ENCODE measurements around the gene CCNK.

The CCNK gene

DNA sequence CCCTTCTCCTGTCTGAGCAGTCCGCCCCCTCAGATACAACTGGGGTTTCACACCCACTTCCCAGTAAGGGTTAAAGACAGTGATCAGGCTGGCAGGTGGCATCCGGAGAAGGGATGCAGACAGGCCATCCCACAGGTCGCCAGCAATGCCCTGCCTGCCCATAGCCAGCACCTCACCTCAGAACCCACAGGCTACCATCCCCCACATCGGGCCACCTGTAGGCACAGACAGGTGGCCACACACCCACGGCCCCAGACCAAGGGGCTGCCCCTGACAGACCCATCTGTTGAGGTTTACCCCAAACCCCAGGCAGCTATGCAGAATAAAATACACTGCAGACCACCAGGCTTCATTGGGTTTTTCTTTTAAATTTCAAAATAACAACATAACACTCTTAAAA is 57.5 kb downstream of the CCNK start:
- DNase-seq: no peak

- no peak for DNase-seq
These were observed 58.3 kb downstream of the CCNK start for GRCh38 chr14:99539491-99539890.

DNA sequence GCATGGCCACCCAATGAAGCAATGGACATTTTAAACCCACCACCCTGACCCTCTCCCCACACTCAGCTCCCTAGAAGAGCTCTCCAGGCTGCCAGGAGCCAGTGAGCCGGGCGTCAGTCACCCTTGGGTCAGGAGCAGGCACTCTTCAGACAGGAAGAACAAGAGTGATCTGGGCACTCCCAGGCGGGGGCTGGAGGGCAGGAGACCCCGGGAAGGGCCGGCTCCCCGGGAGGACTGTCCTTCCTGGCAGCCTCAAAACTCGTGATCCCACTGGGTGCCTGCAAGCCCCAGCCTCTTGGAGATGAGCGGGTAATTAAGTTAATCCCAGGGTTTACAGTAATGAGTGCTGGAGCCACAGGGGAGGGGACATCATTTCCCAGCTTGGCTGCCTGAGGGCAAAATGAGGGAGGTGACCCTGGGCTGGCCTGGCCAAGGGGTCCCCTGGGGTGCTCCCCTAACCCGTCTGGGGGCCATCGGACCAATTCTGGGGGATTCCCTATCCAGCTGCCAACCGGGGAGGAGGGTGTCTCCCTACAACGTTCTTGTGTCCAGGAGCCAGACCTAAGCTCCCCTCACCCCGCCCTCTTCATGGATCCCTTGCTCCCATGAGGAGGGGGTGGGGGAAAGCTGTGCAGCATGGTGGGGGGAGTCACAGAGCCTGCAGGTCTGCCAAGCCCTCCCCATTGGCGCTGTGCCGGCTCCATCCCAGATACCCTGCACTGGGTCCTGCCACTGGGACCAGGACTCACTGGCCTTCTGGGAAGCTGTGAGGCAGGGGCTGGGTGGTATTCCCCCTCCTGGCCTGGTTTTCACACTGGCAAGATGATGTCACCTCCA is 59.2 kb downstream of the CCNK start:
- no peak for DNase-seq

- no peak for DNase-seq
These were observed 60.0 kb downstream of the CCNK start for GRCh38 chr14:99541211-99541610.

DNA sequence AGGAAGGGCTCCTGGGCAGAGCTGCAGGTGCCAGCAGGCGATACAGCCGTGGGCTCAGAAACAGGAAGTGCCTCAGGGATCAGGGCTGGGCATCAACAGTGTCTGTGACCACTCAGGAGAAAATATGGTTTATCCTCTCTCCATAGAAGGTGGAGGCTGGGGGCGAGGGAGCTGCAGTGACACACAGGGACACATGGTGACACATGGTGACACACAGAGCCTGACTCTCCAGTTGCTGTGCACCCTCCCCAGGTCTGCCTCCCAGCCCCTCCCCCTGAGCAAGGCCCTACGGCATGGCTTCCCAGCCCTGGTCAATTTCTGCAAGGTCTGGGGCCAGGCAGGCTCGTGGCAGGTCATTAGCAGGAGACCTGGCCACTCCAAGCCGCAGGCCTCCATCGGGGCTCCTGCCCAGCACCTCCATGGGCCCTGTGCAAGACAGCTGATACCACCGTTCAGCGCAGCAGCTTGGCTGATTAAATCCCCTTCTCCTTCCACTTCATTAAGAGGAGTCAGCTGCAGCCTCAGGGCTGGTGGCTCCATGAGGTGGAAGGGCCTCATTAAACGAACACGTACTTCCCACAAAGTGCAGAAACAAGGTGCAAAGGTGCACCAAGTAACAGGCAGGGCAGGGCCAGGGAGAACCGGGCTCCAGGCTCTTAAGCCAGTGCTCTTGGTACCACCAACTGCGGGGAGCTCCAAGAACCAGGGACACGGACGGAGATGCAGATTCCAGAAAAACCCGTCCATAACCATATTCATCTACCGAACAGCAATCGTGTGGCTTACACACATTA is 60.7 kb downstream of the CCNK start:
- DNase-seq: no peak

DNA sequence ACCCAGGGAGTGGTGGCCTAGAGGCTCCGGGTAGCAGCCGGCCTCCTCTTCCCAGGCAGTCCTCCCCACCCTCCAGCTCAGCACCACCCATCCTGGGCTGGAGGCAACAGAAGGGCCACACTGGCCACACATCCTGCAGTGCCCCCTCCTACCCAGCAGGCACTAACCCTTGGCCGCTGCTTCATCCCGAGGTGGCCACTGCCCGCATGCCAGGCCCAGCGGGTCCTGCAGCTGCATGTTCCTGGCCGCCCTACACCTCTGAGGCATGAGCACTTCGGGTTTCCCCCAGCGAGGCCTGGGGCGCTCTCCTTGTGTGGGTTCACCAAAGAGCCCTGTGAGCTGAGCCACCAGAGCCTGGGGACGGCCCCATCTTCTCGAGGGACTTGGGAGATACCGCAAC is 61.4 kb downstream of the CCNK start:
- no peak for DNase-seq

GRCh38 chr14:99543370-99543769 is 62.2 kb downstream of the CCNK start:
- DNase-seq: no peak

DNA sequence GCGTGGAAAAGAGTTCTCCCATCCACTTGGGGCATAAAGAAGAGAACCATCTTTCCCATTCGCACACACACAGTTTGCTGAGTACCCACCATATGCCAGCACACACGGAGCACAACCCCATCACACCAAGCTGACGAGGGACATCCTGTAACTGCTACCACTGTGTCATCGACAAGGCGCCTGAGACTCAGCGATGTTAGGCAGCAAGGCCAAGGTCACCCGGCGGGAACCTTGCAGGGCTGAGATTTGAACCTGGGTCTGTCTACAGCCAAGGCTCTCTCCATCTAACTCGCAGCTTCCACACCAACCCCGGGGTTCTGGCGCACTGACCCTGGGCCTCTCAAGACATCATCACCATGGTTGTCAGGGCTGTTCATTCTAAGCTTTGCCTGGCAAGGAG is 62.8 kb downstream of the CCNK start:
- no peak for DNase-seq

DNA sequence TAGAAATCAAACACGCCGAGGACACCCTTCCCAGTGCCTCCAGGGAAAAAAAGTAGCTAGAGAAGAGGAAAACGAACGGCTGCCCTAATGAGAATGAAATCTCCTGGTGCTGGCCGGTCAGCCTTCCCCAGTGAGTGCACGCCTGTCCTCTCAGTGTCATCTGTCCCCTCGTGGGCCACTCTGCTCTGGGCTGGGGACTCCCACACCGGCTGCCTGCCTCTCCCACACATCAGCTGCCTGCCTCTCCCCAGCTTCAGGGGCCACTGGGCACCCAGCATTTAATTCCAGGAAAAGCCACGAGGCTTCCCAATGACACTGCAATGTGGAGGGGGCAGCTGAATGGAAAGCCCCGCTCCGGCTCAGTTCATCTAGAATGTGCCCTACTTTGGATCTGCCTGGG is 63.8 kb downstream of the CCNK start:
- DNase-seq: no peak

GRCh38 chr14:99545586-99545985 is 64.4 kb downstream of the CCNK start:
- DNase-seq: no peak

GRCh38 chr14:99546234-99546879 is 65.1 kb downstream of the CCNK start:
- no peak for DNase-seq

- DNase-seq: no peak
These were observed 67.0 kb downstream of the CCNK start for GRCh38 chr14:99548255-99548654.

- DNase-seq: no peak
These were observed 67.8 kb downstream of the CCNK start for GRCh38 chr14:99548871-99549515.

DNA sequence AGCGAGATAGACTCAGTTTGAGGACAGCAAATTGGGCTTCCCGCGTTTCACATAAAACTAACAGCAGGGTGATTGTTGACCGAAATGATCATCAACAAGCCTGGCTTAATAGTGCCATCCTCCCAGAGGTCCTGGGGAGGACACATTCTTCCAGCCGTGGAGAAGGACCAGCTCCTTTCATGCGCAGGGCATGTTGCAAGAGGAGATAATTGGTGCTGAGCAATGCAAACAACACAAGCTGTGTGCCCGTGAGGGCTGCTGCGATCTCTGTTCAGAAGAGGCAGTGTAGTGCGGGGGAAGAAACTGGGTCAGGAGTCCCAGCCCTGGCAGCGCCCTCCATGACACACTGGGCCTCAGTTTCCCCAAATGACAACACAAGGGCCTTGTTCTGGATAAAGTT is 68.5 kb downstream of the CCNK start:
- no peak for DNase-seq

GRCh38 chr14:99550387-99550992 is 69.3 kb downstream of the CCNK start:
- DNase-seq: no peak

DNA sequence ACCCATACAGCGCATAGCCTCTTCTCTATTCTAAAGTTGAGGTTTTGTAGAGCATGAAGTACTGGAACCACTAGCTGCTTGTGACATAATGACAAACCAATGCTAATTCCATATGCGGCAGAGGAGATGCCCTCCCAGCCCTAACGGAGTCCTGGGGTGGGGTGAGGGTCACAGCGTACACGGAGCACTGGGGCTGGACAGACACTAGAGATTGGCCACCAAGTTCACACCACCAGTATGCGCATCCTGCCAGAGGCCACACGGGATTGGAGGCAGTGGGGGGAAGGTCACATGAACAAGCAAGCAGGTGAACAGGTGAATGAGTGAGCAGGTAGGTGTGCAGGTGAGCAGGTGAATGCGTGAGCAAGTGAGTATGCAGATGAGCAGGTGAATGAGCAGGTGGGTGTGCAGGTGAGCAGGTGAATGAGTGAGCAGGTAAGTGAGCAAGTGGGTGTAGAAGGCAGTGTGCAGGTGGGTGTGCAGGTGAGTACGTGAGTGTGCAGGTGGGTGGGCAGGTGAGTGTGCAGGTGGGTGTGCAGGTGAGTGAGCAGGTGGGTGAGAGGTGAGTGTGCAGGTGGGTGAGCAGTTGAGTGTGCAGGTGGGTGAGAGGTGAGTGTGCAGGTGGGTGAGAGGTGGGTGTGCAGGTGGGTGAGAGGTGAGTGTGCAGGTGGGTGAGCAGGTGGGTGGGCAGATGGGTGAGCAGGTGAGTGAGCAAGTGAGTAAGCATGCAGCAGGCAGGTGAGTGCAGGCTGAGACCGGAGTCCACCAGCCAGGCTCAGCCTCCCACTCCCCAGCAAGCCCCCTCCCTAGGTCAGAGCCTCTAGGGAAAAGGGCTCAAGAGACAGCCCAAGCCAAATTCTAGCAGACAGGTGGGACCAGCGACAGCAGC is 70.1 kb downstream of the CCNK start:
- DNase-seq: no peak

GRCh38 chr14:99552021-99552553 is 70.9 kb downstream of the CCNK start:
- no peak for DNase-seq

GRCh38 chr14:99552572-99553216 is 71.5 kb downstream of the CCNK start:
- no peak for DNase-seq

DNA sequence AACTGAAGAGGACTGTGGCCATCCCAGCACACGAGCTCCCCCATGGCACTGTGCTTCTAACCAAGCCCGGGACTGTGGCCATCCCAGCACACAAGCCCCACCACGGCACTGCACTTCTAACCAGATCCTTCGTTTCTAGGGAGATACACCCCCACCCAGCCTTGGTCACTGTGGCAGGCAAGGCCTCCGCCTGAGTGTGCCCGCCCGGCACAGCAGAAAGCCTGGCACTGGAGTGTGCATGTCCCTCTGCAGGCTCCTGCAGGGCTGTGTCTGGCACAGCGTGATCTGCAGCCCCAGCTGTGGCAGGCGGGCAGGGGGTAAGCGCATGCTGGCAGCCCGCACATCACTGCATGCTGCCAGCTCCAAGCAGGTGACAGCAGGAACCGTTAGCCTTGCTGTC is 73.0 kb downstream of the CCNK start:
- DNase-seq: no peak

DNA sequence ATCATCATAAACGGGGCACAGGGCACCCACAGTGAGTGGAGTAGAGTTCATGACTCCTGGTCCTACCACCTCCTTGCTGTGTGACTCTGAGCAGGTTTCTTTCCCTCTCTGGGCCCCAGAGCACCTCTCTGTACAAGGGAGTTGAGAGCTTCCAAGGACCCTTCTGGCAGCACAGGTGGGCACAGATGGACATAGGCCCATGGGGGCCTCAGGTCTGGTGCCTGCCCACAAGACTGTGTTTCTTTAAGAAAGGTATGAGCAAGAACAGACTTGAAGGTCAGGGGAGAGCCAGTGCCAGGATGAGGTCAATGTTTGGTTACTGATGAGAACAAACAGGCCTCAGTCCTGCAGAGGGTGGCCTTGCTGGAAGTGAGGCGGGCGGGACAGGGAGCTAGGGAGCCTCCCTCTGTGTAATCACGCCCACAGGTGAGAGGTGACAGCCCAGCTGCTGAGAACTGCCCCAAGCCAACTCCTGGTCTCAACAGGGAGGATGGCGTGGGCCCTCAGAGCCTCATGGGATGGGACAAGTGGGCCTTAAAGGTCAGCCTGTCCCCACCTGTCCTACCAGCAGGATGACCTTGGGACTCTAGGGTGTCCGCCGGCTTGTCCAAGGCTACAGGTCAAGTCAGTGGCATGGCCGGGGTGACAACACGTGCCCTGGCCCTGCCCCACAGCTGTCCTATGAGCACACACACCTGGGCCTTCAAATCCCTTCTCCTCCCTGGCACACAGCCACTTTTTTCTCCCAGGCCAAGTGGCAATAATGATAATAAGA is 73.7 kb downstream of the CCNK start:
- DNase-seq: no peak
